Stromal cell of bone marrow (primary cell): Measurements from ENCODE around the gene CSTA.

Source experiments
- DNase-seq: peaks from one replicate; pipeline ENCODE4 v3.0.0-alpha.2; 2012; ENCODE audit warnings: low read depth

The CSTA gene

GRCh38 chr3:122324871-122325323 lies at the start of gene CSTA:
CSTA (plus strand) TSS chr3:122325248; CDS start chr3:122325293, 45 bp downstream.
- peak; percentile 20 for DNase-seq

GRCh38 chr3:122281891-122282290 lies 43.2 kb upstream of the CSTA start:
- no peak for DNase-seq

- DNase-seq: no peak
Measured at GRCh38 chr3:122283796-122284445, 41.1 kb upstream of the CSTA start.

GRCh38 chr3:122284486-122284885 lies 40.6 kb upstream of the CSTA start:
- no peak for DNase-seq

- DNase-seq: no peak
Measured at GRCh38 chr3:122294359-122294758, 30.7 kb upstream of the CSTA start.

- DNase-seq: no peak
Measured at GRCh38 chr3:122295266-122296062, 29.6 kb upstream of the CSTA start.

GRCh38 chr3:122298239-122298638 lies 26.8 kb upstream of the CSTA start:
- DNase-seq: no peak

- no peak for DNase-seq
Measured at GRCh38 chr3:122299215-122299614, 25.8 kb upstream of the CSTA start.

GRCh38 chr3:122299872-122300460 lies 25.1 kb upstream of the CSTA start:
- no peak for DNase-seq

GRCh38 chr3:122301063-122301462 lies 24.0 kb upstream of the CSTA start:
- DNase-seq: no peak

- no peak for DNase-seq
Measured at GRCh38 chr3:122305818-122306621, 19.0 kb upstream of the CSTA start.

GRCh38 chr3:122306622-122306953 lies 18.5 kb upstream of the CSTA start:
- DNase-seq: no peak

GRCh38 chr3:122307094-122307687 lies 17.9 kb upstream of the CSTA start:
- DNase-seq: no peak

GRCh38 chr3:122307976-122308375 lies 17.1 kb upstream of the CSTA start:
- no peak for DNase-seq

GRCh38 chr3:122310361-122310760 lies 14.7 kb upstream of the CSTA start:
- no peak for DNase-seq

GRCh38 chr3:122312826-122313225 lies 12.2 kb upstream of the CSTA start:
- DNase-seq: no peak

- no peak for DNase-seq
Measured at GRCh38 chr3:122313281-122313680, 11.8 kb upstream of the CSTA start.

- peak; percentile 43 for DNase-seq
Measured at GRCh38 chr3:122314228-122314876, 10.7 kb upstream of the CSTA start.

GRCh38 chr3:122315619-122316018 lies 9.4 kb upstream of the CSTA start:
- no peak for DNase-seq

GRCh38 chr3:122316368-122316767 lies 8.7 kb upstream of the CSTA start:
- no peak for DNase-seq

- DNase-seq: no peak
Measured at GRCh38 chr3:122318620-122319019, 6.4 kb upstream of the CSTA start.
